HepG2 (cell line): ENCODE data around the gene PDZK1. TPM values are rescaled to one million over a fixed set of nuclear protein-coding genes. Genes with fewer than 3 reads are reported as not detected.

Source experiments
- FOSL2 ChIP-seq: sonication (generic); formaldehyde crosslinking; IDR thresholded peaks from 2 replicates; pipeline ENCODE4 v1.4.0; 2020; ENCODE audit warnings: missing genetic modification reagents
- U2AF1 ChIP-seq: fragments of 200-400 bp; formaldehyde crosslinking; optimal IDR thresholded peaks from 2 replicates; pipeline ENCODE3; 2017; ENCODE audit warnings: mild to moderate bottlenecking, low read depth, low read length
- ZBTB42 ChIP-seq: sonication (generic); formaldehyde crosslinking; IDR thresholded peaks from 2 replicates; pipeline ENCODE4 v1.5.0; 2020; ENCODE audit warnings: mild to moderate bottlenecking, missing genetic modification reagents
- ZKSCAN1 ChIP-seq: fragments of 150-350 bp; IDR thresholded peaks from 2 replicates; pipeline ENCODE4 v1.6.1; 2014; ENCODE audit warnings: low read length
- ZNF224 ChIP-seq: sonication (generic); formaldehyde crosslinking; IDR thresholded peaks from 2 replicates; pipeline ENCODE4 v1.5.0; 2020; ENCODE audit warnings: mild to moderate bottlenecking, missing genetic modification reagents
- ZNF891 ChIP-seq: sonication (generic); formaldehyde crosslinking; IDR thresholded peaks from 2 replicates; pipeline ENCODE4 v1.5.0; 2020; ENCODE audit warnings: mild to moderate bottlenecking, missing genetic modification reagents
- polyA plus RNA-seq, 8 experiments: library from polyadenylated mRNA; depleted of rRNA in 3 of 8; stranded (reverse) in 7 of 8; unstranded in 1 of 8; fragments of >200 nt; fragmentation: Illumina TruSeq in 4 of 8; extraction: Trizol in 4 of 8; gene quantifications; 2 replicates each; pipeline versions ENCODE4 v1.2.1 to v1.2.3, GENCODE V29; 2011 to 2016; ENCODE audit warnings: low read depth in 4 of 8, missing spikeins in 1 of 8, mixed read lengths in 1 of 8; ENCODE audit not compliant: insufficient read depth in 1 of 8
- total RNA-seq, 5 experiments: library from RNA; depleted of rRNA; stranded (reverse); fragments of >200 nt; fragmentation: Illumina TruSeq; extraction: Trizol; gene quantifications; 2 replicates each; pipeline ENCODE4 v1.2.3, GENCODE V29; 2016; ENCODE audit warnings: low read depth in 1 of 5
- TF ChIP-seq, protein P1 (sequence below): IDR thresholded peaks from 2 replicates; pipeline ENCODE4 v1.6.1; 2018; ENCODE audit warnings: missing genetic modification reagents
- TF ChIP-seq, protein P2 (sequence below), 2 experiments: sonication (generic) in 1 of 2; formaldehyde crosslinking in 1 of 2; IDR thresholded peaks; 2 replicates each; pipeline versions ENCODE4 v1.4.0 to v1.6.1; 2018 to 2020; ENCODE audit warnings: missing genetic modification reagents in 2 of 2, borderline replicate concordance in 1 of 2, low read depth in 1 of 2, mild to moderate bottlenecking in 1 of 2, missing biosample characterization in 1 of 2
- TF ChIP-seq, protein P3 (sequence below): sonication (generic); formaldehyde crosslinking; IDR thresholded peaks from 2 replicates; pipeline ENCODE4 v1.4.0; 2020; ENCODE audit warnings: missing genetic modification reagents, borderline replicate concordance
- TF ChIP-seq, protein P4 (sequence below): sonication (generic); formaldehyde crosslinking; IDR thresholded peaks from 2 replicates; pipeline ENCODE4 v1.5.1; 2020; ENCODE audit warnings: mild to moderate bottlenecking, missing genetic modification reagents, moderate library complexity
- TF ChIP-seq, protein P5 (sequence below): IDR thresholded peaks from 2 replicates; pipeline ENCODE4 v1.4.0; 2020; ENCODE audit warnings: mild to moderate bottlenecking, missing genetic modification reagents
- TF ChIP-seq, protein P6 (sequence below): IDR thresholded peaks from 2 replicates; pipeline ENCODE4 v1.6.1; 2016; ENCODE audit warnings: mild to moderate bottlenecking, missing biosample characterization, missing genetic modification reagents

Gene PDZK1
- total and polyA plus RNA-seq, 2 of the 13 experiments (the other 11 are each of a cell fraction or from before 2014, with no cell fraction given) = 16.2 to 46.4 TPM

DNA sequence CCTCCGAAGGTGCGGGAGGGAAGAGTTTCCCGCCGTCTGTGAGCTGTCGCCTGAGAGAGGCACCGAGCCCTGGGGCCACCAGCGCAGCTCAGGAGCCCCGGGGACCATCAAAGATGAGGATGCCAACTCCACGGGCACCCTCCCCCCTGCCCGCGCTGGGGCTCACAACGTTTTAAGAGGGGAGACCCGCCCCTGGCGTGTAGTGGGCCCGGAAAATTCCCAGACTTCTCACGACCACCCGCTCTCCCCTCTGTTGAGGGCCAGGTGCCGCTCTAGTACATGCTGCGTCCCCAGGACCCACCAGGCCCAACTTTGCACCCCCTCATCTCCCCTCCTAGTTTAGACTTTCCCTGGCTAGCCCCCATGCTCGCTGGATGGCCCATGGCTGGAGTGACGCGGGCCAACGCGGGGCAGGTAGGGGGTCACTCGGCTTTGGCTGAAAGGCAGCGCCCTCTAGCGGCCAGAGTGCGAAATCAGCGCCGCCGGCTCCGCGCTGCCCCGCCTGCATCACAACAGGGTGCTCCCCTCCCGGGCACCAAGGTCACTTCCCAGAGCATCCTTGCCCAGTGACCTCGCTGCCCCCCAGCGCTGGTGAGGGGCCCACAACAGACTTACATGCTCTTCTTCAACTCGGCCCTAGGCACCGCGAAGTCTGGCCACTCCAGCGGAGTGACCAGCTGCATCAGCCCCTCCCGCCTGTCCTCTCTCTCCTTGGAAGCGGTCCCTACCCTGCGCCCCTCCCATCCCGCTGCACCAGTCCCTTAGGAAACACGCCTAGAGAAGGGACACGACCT is 13.9 kb upstream of the PDZK1 start (continued):
- TF ChIP-seq, protein P1, sequence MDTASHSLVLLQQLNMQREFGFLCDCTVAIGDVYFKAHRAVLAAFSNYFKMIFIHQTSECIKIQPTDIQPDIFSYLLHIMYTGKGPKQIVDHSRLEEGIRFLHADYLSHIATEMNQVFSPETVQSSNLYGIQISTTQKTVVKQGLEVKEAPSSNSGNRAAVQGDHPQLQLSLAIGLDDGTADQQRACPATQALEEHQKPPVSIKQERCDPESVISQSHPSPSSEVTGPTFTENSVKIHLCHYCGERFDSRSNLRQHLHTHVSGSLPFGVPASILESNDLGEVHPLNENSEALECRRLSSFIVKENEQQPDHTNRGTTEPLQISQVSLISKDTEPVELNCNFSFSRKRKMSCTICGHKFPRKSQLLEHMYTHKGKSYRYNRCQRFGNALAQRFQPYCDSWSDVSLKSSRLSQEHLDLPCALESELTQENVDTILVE = 0 out of 2 replicates have a peak, but pooled peaks have one; percentile 16
- TF ChIP-seq FOSL2 (CRISPR knock-in tag) = peak; percentile 9; the same call in 1 of the 2 replicates
- TF ChIP-seq, protein P2, sequence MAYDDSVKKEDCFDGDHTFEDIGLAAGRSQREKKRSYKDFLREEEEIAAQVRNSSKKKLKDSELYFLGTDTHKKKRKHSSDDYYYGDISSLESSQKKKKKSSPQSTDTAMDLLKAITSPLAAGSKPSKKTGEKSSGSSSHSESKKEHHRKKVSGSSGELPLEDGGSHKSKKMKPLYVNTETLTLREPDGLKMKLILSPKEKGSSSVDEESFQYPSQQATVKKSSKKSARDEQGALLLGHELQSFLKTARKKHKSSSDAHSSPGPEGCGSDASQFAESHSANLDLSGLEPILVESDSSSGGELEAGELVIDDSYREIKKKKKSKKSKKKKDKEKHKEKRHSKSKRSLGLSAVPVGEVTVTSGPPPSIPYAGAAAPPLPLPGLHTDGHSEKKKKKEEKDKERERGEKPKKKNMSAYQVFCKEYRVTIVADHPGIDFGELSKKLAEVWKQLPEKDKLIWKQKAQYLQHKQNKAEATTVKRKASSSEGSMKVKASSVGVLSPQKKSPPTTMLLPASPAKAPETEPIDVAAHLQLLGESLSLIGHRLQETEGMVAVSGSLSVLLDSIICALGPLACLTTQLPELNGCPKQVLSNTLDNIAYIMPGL (CRISPR knock-in tag; IDR thresholded peaks at IDR 0.05; ENCODE audit: borderline replicate concordance in 1 of 2, low read depth in 1 of 2) = peak; percentile 67 to 69; a peak in 3 of 4 replicates
- TF ChIP-seq, protein P3, sequence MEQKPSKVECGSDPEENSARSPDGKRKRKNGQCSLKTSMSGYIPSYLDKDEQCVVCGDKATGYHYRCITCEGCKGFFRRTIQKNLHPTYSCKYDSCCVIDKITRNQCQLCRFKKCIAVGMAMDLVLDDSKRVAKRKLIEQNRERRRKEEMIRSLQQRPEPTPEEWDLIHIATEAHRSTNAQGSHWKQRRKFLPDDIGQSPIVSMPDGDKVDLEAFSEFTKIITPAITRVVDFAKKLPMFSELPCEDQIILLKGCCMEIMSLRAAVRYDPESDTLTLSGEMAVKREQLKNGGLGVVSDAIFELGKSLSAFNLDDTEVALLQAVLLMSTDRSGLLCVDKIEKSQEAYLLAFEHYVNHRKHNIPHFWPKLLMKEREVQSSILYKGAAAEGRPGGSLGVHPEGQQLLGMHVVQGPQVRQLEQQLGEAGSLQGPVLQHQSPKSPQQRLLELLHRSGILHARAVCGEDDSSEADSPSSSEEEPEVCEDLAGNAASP (CRISPR knock-in tag) = peak; percentile 40; the same call in 1 of the 2 replicates
- TF ChIP-seq ZNF224 (CRISPR knock-in tag) = 0 out of 2 replicates have a peak, but pooled peaks have one; percentile 72
- TF ChIP-seq ZKSCAN1 = no peak
- TF ChIP-seq, protein P4, sequence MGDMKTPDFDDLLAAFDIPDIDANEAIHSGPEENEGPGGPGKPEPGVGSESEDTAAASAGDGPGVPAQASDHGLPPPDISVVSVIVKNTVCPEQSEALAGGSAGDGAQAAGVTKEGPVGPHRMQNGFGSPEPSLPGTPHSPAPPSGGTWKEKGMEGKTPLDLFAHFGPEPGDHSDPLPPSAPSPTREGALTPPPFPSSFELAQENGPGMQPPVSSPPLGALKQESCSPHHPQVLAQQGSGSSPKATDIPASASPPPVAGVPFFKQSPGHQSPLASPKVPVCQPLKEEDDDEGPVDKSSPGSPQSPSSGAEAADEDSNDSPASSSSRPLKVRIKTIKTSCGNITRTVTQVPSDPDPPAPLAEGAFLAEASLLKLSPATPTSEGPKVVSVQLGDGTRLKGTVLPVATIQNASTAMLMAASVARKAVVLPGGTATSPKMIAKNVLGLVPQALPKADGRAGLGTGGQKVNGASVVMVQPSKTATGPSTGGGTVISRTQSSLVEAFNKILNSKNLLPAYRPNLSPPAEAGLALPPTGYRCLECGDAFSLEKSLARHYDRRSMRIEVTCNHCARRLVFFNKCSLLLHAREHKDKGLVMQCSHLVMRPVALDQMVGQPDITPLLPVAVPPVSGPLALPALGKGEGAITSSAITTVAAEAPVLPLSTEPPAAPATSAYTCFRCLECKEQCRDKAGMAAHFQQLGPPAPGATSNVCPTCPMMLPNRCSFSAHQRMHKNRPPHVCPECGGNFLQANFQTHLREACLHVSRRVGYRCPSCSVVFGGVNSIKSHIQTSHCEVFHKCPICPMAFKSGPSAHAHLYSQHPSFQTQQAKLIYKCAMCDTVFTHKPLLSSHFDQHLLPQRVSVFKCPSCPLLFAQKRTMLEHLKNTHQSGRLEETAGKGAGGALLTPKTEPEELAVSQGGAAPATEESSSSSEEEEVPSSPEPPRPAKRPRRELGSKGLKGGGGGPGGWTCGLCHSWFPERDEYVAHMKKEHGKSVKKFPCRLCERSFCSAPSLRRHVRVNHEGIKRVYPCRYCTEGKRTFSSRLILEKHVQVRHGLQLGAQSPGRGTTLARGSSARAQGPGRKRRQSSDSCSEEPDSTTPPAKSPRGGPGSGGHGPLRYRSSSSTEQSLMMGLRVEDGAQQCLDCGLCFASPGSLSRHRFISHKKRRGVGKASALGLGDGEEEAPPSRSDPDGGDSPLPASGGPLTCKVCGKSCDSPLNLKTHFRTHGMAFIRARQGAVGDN (CRISPR knock-in tag) = peak; percentile 83
- TF ChIP-seq, protein P5, sequence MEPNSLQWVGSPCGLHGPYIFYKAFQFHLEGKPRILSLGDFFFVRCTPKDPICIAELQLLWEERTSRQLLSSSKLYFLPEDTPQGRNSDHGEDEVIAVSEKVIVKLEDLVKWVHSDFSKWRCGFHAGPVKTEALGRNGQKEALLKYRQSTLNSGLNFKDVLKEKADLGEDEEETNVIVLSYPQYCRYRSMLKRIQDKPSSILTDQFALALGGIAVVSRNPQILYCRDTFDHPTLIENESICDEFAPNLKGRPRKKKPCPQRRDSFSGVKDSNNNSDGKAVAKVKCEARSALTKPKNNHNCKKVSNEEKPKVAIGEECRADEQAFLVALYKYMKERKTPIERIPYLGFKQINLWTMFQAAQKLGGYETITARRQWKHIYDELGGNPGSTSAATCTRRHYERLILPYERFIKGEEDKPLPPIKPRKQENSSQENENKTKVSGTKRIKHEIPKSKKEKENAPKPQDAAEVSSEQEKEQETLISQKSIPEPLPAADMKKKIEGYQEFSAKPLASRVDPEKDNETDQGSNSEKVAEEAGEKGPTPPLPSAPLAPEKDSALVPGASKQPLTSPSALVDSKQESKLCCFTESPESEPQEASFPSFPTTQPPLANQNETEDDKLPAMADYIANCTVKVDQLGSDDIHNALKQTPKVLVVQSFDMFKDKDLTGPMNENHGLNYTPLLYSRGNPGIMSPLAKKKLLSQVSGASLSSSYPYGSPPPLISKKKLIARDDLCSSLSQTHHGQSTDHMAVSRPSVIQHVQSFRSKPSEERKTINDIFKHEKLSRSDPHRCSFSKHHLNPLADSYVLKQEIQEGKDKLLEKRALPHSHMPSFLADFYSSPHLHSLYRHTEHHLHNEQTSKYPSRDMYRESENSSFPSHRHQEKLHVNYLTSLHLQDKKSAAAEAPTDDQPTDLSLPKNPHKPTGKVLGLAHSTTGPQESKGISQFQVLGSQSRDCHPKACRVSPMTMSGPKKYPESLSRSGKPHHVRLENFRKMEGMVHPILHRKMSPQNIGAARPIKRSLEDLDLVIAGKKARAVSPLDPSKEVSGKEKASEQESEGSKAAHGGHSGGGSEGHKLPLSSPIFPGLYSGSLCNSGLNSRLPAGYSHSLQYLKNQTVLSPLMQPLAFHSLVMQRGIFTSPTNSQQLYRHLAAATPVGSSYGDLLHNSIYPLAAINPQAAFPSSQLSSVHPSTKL (CRISPR knock-in tag) = peak; percentile 55; the same call in 1 of the 2 replicates
- 0 out of 2 replicates have a peak, but pooled peaks have one; percentile 56 for TF ChIP-seq ZBTB42
- TF ChIP-seq, protein P6, sequence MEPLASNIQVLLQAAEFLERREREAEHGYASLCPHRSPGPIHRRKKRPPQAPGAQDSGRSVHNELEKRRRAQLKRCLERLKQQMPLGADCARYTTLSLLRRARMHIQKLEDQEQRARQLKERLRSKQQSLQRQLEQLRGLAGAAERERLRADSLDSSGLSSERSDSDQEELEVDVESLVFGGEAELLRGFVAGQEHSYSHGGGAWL = peak; percentile 66; the same call in 1 of the 2 replicates
- peak; percentile 79; the same call in 1 of the 2 replicates for TF ChIP-seq ZNF891 (CRISPR knock-in tag)
- TF ChIP-seq U2AF1 = no peak
